ENCODE data around the gene UBA52. TPM values are rescaled to one million over a fixed set of nuclear protein-coding genes. Genes with fewer than 3 reads are reported as not detected.
A peak's percentile ranks its signal among the peaks of the same experiment; 100 is the strongest.

The UBA52 gene
- total and polyA plus RNA-seq, 2 experiments from 2014 or later: 627 to 1,301 TPM

- H3K4me2 ChIP-seq: no peak overlapping the region
These were observed 30.2 kb upstream of the UBA52 start for GRCh38 chr19:18541258-18541991.

More at GRCh38 chr19:18541258-18541991, 30.2 kb upstream of the UBA52 start:
- no peak overlapping the region for H3K27ac Mint-ChIP-seq
- Histone ChIP-seq H3F3A (replicated peaks; ENCODE audit: low read depth) (peaks cover 23% of the 10 kb centered on the region), H3K4me1 (ENCODE audit: insufficient read depth) (no peaks in the 10 kb centered on the region), H4K20me1 (replicated peaks; ENCODE audit: insufficient read depth) (no peaks in the 10 kb centered on the region), H3K27me3 (ENCODE audit: insufficient read depth) (no peaks in the 10 kb centered on the region), H3K4me3 (no peak overlapping the region), H3K9me2 (ENCODE audit: insufficient read depth) (no peaks in the 10 kb centered on the region), H2AFZ (no peak overlapping the region), H3K36me3 (ENCODE audit: insufficient read depth) (peaks cover 19% of the 10 kb centered on the region), H3K27ac (ENCODE audit: low read depth) (no peak overlapping the region), H3K79me2 (replicated peaks; ENCODE audit: insufficient read depth) (peaks cover 9% of the 10 kb centered on the region)
- no peak for ATAC-seq
- peak overlapping the region; percentile 32; the same call in 1 of the 3 replicates for H3K4me3 Mint-ChIP-seq
- no peak for DNase-seq (ENCODE audit: low spot score)
- peaks cover 55% of the 10 kb centered on the region for H3K36me3 Mint-ChIP-seq (ENCODE audit: low read depth)
- TF ChIP-seq, protein P1, sequence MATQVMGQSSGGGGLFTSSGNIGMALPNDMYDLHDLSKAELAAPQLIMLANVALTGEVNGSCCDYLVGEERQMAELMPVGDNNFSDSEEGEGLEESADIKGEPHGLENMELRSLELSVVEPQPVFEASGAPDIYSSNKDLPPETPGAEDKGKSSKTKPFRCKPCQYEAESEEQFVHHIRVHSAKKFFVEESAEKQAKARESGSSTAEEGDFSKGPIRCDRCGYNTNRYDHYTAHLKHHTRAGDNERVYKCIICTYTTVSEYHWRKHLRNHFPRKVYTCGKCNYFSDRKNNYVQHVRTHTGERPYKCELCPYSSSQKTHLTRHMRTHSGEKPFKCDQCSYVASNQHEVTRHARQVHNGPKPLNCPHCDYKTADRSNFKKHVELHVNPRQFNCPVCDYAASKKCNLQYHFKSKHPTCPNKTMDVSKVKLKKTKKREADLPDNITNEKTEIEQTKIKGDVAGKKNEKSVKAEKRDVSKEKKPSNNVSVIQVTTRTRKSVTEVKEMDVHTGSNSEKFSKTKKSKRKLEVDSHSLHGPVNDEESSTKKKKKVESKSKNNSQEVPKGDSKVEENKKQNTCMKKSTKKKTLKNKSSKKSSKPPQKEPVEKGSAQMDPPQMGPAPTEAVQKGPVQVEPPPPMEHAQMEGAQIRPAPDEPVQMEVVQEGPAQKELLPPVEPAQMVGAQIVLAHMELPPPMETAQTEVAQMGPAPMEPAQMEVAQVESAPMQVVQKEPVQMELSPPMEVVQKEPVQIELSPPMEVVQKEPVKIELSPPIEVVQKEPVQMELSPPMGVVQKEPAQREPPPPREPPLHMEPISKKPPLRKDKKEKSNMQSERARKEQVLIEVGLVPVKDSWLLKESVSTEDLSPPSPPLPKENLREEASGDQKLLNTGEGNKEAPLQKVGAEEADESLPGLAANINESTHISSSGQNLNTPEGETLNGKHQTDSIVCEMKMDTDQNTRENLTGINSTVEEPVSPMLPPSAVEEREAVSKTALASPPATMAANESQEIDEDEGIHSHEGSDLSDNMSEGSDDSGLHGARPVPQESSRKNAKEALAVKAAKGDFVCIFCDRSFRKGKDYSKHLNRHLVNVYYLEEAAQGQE (IDR thresholded peaks at IDR 0.05; ENCODE audit: unreplicated experiment): no peak
- TF ChIP-seq JUNB (IDR thresholded peaks at IDR 0.05; ENCODE audit: unreplicated experiment) (no peak), ZNF331 (CRISPR knock-in tag; IDR thresholded peaks at IDR 0.05; ENCODE audit: low read depth) (no peak), EZH2 (IDR thresholded peaks at IDR 0.05; ENCODE audit: low read depth, unreplicated experiment) (no peak), POLR2AphosphoS5 (IDR thresholded peaks at IDR 0.05; ENCODE audit: low read depth) (no peak), STAT1 (IDR thresholded peaks at IDR 0.05; ENCODE audit: unreplicated experiment) (no peak), ZNF462 (CRISPR knock-in tag; IDR thresholded peaks at IDR 0.05) (no peak), NANOG (IDR thresholded peaks at IDR 0.05; ENCODE audit: borderline replicate concordance) (no peak), CTCF (conservative IDR thresholded peaks at IDR 0.05; ENCODE audit: low read depth in 2 of 2) (no peak), EZH2phosphoT487 (IDR thresholded peaks at IDR 0.05; ENCODE audit: unreplicated experiment) (no peak), CREB1 (CRISPR knock-in tag; IDR thresholded peaks at IDR 0.05; ENCODE audit: low read depth) (no peak), ZNF114 (CRISPR knock-in tag; IDR thresholded peaks at IDR 0.05) (no peak)
- TF ChIP-seq, protein P2, sequence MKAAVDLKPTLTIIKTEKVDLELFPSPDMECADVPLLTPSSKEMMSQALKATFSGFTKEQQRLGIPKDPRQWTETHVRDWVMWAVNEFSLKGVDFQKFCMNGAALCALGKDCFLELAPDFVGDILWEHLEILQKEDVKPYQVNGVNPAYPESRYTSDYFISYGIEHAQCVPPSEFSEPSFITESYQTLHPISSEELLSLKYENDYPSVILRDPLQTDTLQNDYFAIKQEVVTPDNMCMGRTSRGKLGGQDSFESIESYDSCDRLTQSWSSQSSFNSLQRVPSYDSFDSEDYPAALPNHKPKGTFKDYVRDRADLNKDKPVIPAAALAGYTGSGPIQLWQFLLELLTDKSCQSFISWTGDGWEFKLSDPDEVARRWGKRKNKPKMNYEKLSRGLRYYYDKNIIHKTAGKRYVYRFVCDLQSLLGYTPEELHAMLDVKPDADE (IDR thresholded peaks at IDR 0.05): no peak
- H3K27me3 Mint-ChIP-seq (ENCODE audit: insufficient read depth, low read depth, poor library complexity): peaks cover 6% of the 10 kb centered on the region
- H3K9me3 Mint-ChIP-seq: no peaks in the 10 kb centered on the region; the same call in 1 of the 3 replicates
- peaks cover 10% of the 10 kb centered on the region for H3K4me1 Mint-ChIP-seq
